ENCODE measurements around the gene PAWR. TPM values are rescaled to one million over a fixed set of nuclear protein-coding genes. Genes with fewer than 3 reads are reported as not detected.

PAWR gene
- total RNA-seq, 2 donors from 2014 or later = 78.9 to 104 TPM

DNA sequence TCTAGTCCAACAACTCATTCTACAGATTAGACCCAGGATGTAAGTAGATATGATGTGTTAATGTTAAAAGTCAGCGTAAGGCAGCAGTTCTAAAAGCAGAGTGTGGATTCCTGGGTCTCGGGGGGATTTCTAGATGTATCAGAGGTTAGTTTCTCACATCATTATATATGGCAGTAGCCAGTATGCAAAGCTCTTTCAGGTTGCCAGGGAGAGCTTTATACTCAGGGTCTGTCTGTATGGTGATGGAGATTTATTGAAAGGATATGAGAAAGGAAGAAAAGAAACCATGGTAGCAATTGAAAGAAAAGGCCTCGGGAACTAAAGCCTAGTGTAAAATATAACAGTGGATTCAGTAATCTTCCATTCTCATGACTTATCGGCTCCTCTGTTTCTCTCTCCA lies 26.2 kb upstream of the PAWR start:
- H3K4me1 ChIP-seq (ENCODE audit: control insufficient read depth in 1 of 2, low read depth in 2 of 2) = no peaks in the 10 kb centered on the region
- H3K9me3 ChIP-seq = no peaks in the 10 kb centered on the region
- no peaks in the 10 kb centered on the region for H3K27me3 ChIP-seq (replicated peaks; ENCODE audit: insufficient read depth)
- H3K36me3 ChIP-seq = no peaks in the 10 kb centered on the region
- H3K27ac ChIP-seq = no peak overlapping the region
- TF ChIP-seq, protein P1, sequence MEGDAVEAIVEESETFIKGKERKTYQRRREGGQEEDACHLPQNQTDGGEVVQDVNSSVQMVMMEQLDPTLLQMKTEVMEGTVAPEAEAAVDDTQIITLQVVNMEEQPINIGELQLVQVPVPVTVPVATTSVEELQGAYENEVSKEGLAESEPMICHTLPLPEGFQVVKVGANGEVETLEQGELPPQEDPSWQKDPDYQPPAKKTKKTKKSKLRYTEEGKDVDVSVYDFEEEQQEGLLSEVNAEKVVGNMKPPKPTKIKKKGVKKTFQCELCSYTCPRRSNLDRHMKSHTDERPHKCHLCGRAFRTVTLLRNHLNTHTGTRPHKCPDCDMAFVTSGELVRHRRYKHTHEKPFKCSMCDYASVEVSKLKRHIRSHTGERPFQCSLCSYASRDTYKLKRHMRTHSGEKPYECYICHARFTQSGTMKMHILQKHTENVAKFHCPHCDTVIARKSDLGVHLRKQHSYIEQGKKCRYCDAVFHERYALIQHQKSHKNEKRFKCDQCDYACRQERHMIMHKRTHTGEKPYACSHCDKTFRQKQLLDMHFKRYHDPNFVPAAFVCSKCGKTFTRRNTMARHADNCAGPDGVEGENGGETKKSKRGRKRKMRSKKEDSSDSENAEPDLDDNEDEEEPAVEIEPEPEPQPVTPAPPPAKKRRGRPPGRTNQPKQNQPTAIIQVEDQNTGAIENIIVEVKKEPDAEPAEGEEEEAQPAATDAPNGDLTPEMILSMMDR (IDR thresholded peaks at IDR 0.05) = no peak
- DNase-seq (ENCODE audit: low spot score) (no peak), ATAC-seq (ENCODE audit: insufficient number of reproducible peaks, low FRiP score, low read depth) (no peak)
- H3K4me3 ChIP-seq = no peak overlapping the region

DNA sequence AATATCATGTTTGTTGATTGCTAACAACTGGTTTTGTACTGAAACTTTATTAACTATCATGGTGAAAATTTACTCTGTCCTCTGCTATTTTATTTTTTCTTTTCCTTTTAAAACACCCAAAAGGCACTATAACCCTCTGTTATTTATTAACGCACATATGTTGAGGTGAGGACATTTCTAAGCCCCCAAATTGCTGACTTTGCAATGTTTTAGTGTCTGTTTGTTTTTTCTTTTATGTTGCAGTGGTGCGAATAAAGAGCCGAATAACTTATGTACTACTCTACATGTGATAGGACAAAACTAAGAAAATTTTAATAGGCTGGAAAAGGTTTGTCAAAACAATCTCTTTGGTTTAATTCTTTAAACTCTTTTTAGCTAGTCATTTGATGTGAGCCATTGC lies 24.5 kb upstream of the PAWR start:
- H3K9me3 ChIP-seq = no peaks in the 10 kb centered on the region
- no peaks in the 10 kb centered on the region for H3K27me3 ChIP-seq (replicated peaks; ENCODE audit: insufficient read depth)
- H3K36me3 ChIP-seq = no peaks in the 10 kb centered on the region
- DNase-seq (ENCODE audit: low spot score) (no peak), ATAC-seq (ENCODE audit: insufficient number of reproducible peaks, low FRiP score, low read depth) (no peak)
- no peaks in the 10 kb centered on the region for H3K4me1 ChIP-seq (ENCODE audit: control insufficient read depth in 1 of 2, low read depth in 2 of 2)
- TF ChIP-seq, protein P1 (IDR thresholded peaks at IDR 0.05) = no peak
- no peak overlapping the region for H3K4me3 ChIP-seq
- H3K27ac ChIP-seq = no peak overlapping the region

DNA sequence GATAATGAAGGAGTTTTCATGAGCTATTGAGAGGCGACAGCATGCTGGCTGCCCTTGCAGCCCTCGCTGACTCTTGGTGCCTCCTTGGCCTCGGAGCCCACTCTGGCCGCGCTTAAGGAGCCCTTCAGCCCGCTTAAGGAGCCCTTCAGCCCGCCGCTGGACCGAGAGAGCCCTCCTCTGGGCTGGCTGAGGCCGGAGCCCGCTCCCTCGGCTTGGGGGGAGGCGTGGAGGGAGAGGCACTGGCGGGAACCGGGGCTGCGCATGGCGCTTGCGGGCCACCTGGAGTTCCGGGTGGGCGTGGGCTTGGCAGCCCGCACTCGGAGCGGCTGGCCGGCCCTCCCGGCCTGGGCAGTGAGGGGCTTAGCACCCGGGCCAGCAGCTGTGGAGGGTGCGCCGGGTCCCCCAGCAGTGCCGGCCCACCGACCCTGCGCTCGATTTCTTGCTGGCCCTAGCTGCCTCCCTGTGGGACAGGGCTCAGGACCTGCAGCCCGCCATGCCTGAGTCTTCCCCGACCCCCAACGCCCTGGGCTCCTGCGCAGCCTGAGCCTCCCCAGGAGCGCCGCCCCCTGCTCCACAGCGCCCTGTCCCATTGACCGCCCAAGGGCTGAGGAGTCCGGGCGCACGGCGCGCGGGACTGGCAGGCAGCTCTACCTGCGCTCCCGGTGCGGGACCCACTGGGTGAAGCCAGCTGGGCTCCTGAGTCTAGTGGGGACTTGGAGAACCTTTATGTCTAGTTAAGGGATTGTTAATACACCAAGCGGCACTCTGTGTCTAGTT lies 20.1 kb upstream of the PAWR start:
- H3K36me3 ChIP-seq = no peaks in the 10 kb centered on the region
- H3K9me3 ChIP-seq = no peaks in the 10 kb centered on the region
- TF ChIP-seq, protein P1 (IDR thresholded peaks at IDR 0.05) = no peak
- no peaks in the 10 kb centered on the region for H3K4me1 ChIP-seq (ENCODE audit: control insufficient read depth in 1 of 2, low read depth in 2 of 2)
- H3K27ac ChIP-seq = no peak overlapping the region
- ATAC-seq (ENCODE audit: insufficient number of reproducible peaks, low FRiP score, low read depth) (no peak), DNase-seq (ENCODE audit: low spot score) (no peak)
- H3K4me3 ChIP-seq = peak overlapping the region; percentile 44
- H3K27me3 ChIP-seq (replicated peaks; ENCODE audit: insufficient read depth) = no peaks in the 10 kb centered on the region

DNA sequence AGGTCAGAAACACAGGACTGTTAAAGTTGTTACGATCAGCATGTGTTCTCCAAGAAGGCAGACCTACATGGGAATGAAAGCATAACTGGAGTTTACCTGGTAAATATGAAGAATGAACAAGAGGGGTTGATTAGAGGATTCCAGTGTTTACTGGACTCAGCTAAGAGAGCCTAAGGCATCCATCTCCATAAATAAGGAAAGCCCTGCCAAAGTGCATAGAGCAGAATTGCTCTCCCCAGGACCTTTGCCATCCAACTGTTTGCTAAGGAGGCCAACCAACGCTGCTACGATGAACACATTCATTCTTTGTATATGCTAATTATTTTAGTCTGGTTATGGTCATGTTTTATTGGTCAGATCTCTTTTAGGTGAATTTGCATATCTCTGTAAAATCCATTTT lies 17.1 kb upstream of the PAWR start:
- Histone ChIP-seq H3K36me3 (no peaks in the 10 kb centered on the region), H3K9me3 (no peaks in the 10 kb centered on the region), H3K4me1 (ENCODE audit: control insufficient read depth in 1 of 2, low read depth in 2 of 2) (no peaks in the 10 kb centered on the region), H3K27ac (no peak overlapping the region), H3K27me3 (replicated peaks; ENCODE audit: insufficient read depth) (no peaks in the 10 kb centered on the region), H3K4me3 (no peak overlapping the region)
- ATAC-seq (ENCODE audit: insufficient number of reproducible peaks, low FRiP score, low read depth) (no peak), DNase-seq (ENCODE audit: low spot score) (no peak)
- TF ChIP-seq, protein P1 (IDR thresholded peaks at IDR 0.05) = no peak

DNA sequence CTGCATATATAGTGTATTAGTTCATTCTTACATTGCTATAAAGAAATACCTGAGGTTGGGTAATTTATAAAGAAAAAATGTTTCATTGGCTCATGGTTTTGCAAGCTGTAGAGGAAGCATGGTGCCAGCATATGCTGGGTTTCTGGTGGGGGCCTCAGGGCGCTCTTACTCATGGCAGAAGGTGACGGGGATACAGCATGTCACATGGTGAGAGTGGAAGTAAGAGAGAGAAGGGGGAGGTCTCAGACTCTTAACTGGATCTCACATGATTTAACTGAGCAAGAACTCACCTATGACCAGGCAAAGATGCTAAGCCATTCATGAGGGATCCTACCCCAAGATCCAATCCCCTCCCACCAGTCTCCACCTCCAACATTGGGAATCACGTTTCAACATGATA lies 15.9 kb upstream of the PAWR start:
- ATAC-seq (ENCODE audit: insufficient number of reproducible peaks, low FRiP score, low read depth) = no peak

More for the DNA sequence above, 15.9 kb upstream of the PAWR start:
- Histone ChIP-seq H3K36me3 (no peaks in the 10 kb centered on the region), H3K9me3 (no peaks in the 10 kb centered on the region), H3K4me3 (no peak overlapping the region), H3K4me1 (ENCODE audit: control insufficient read depth in 1 of 2, low read depth in 2 of 2) (no peaks in the 10 kb centered on the region), H3K27ac (no peak overlapping the region), H3K27me3 (replicated peaks; ENCODE audit: insufficient read depth) (no peaks in the 10 kb centered on the region)
- TF ChIP-seq, protein P1 (IDR thresholded peaks at IDR 0.05) = no peak
- DNase-seq (ENCODE audit: low spot score) = no peak
